ENCODE results near the gene KRTAP10-12.

Gene KRTAP10-12

GRCh38 chr21:44723177-44724131 lies 26.5 kb downstream of the KRTAP10-12 start:
- no peak overlapping the region for H3K4me3 ChIP-seq (ENCODE audit: low read length)
- TF ChIP-seq ZNF274 (IDR thresholded peaks at IDR 0.05; ENCODE audit: low read depth, low read length) = no peak

- TF ChIP-seq ZNF274 (IDR thresholded peaks at IDR 0.05; ENCODE audit: low read depth, low read length) = no peak
Measured at GRCh38 chr21:44724196-44724595, 27.2 kb downstream of the KRTAP10-12 start.

GRCh38 chr21:44724926-44725325 lies 28.0 kb downstream of the KRTAP10-12 start:
- no peak overlapping the region for H3K4me3 ChIP-seq (ENCODE audit: low read length)
- no peak for TF ChIP-seq ZNF274 (IDR thresholded peaks at IDR 0.05; ENCODE audit: low read depth, low read length)

More at GRCh38 chr21:44724196-44724595, 27.2 kb downstream of the KRTAP10-12 start:
- H3K4me3 ChIP-seq (ENCODE audit: low read length) = no peak overlapping the region

DNA sequence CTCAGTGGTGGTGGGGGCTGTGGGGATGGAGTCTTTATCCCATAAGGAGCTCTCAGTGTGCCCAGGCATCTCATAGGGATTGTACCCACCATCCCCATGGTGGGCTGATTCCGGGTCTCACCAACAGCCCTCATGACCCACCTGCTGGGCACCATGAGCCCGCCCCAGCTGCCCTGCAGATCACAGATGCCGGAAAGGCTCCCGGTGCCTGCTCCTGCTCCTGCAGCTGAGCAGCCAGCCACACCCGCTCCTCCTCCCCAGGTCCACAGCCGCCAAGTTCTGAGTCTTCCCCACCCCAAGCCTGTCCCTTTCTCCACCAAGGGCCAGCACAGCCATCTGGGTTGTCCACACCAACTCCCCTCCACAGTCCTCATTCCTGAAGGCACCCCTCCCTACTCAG lies 29.9 kb downstream of the KRTAP10-12 start:
- H3K4me3 ChIP-seq (ENCODE audit: low read length) = no peak overlapping the region
- TF ChIP-seq ZNF274 (IDR thresholded peaks at IDR 0.05; ENCODE audit: low read depth, low read length) = no peak

DNA sequence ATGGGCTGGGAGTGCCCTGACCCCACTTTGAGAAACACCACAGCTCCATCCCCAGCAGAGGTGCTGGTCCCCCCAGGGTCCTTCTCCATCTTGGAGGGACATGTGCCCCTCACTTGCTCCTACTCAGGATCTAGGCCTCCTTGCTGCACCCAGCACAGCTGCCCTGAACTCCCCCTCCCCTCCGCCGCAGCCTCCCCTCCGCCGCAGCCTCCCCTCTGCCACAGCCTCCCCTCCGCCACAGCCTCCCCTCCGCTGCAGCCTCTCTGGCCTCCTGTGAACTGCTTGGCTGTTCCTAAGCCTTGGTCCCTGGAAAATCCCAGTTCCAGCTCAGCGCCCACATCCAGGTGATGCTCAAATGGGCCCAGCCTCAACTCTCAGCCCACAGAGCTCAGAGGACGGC lies 30.3 kb downstream of the KRTAP10-12 start:
- H3K4me3 ChIP-seq (ENCODE audit: low read length) = no peak overlapping the region
- TF ChIP-seq ZNF274 (IDR thresholded peaks at IDR 0.05; ENCODE audit: low read depth, low read length) = no peak

- TF ChIP-seq ZNF274 (IDR thresholded peaks at IDR 0.05; ENCODE audit: low read depth, low read length) = no peak
- H3K4me3 ChIP-seq (ENCODE audit: low read length) = no peak overlapping the region
Measured at GRCh38 chr21:44727757-44728156, 30.8 kb downstream of the KRTAP10-12 start.

DNA sequence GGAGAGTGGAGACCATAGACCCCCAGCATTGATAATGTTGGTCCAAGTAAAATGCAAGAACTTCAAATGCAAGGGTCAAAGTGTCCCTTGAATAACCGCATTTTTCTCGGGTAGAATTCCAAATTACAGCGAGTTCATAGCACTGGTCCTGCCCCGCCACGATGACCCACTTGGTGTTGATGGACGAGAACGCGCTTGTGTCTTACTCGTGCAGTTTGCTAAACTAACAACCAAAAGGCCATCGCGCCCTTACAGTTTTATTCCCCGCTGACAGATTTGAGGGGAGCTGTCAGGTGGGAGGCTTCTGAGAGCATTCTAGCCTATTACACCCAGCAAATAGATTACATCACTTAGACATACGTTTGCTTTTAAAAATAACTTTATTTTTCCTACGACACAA lies 31.7 kb downstream of the KRTAP10-12 start:
- TF ChIP-seq ZNF274 (IDR thresholded peaks at IDR 0.05; ENCODE audit: low read depth, low read length) = no peak
- no peak overlapping the region for H3K4me3 ChIP-seq (ENCODE audit: low read length)

DNA sequence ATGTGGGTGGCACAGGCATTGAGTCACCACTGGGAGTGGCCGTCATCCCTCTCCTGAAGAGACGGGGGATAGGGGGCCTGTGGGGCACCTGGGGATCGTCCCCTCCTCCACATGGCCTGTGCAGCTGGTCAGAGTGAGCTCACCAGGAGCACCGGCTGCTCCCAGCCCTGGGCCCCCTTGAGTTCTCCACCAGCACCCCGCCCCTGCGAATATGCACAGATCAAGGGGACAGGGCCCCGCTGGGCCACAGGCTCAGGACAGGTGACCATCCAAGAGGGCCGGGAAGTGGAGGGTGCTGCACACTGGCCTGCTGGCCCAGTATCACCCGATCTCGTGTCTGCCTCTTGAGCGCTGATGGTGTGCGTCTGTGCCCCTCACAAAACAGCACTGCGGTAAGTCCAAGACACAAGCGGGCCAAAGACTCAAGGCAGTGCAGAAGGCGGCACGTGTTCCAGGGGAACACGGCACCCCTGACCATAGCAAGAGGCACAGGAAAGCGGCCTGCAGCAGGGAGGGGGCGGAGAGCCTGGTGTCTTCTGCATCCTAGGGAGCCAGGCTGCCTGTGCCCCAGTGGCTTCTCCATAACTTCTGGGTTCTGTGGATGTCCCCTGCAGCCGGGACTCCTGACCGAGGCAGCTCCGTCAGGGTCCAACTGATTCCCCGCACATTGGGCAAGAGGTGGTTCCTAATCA lies 32.5 kb downstream of the KRTAP10-12 start:
- no peak for TF ChIP-seq ZNF274 (IDR thresholded peaks at IDR 0.05; ENCODE audit: low read depth, low read length)
- no peak overlapping the region for H3K4me3 ChIP-seq (ENCODE audit: low read length)

DNA sequence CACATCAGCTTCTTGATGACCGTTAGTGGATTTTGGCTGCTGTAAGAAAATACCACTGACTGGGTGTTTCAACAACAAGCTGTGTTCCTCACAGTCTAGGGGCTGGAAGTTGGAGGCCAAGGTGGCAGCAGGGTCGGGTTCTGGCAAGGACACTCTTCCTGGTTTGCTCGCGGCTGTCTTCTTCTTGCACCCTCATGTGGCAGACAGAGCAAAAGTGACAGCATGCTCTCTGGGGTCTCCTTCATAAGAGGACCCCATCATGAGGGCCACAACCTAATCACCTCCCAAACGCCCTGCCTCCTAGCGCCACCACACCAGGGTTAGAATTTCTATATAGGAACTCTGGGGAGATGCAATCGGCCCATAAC lies 33.0 kb downstream of the KRTAP10-12 start:
- no peak for TF ChIP-seq ZNF274 (IDR thresholded peaks at IDR 0.05; ENCODE audit: low read depth, low read length)
- no peak overlapping the region for H3K4me3 ChIP-seq (ENCODE audit: low read length)

DNA sequence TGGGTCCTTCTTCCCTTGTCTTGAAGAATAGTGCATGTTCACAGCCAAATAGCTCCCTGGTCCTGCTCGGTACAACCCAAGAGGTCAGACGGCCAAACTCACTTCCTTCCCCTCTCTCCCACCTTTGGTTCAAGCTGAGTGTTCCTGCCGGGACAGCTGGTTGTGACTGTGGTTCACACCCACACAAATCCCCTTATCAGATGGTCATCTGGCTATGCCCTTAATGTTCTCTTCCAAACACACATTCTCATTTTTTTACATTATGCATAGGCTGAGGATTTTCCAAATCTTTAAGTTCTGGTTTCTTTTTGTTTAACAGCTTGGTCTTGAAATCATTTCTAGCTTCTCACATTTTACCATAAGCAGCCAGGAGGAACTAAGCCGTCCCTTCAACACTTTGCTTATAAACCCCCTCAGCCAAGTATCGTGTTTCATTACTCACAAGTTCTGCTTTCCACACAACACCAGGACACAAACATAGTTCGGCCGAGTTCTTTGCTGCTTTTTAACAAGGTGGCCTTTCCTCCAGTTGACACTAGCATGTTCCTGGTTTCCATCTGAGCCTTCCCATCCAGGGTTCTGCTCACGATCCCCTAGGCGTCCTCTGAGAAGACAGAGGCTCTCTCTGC lies 34.1 kb downstream of the KRTAP10-12 start:
- H3K4me3 ChIP-seq (ENCODE audit: low read length) = no peak overlapping the region
- TF ChIP-seq ZNF274 (IDR thresholded peaks at IDR 0.05; ENCODE audit: low read depth, low read length) = no peak

GRCh38 chr21:44732263-44732662 lies 35.3 kb downstream of the KRTAP10-12 start:
- TF ChIP-seq ZNF274 (IDR thresholded peaks at IDR 0.05; ENCODE audit: low read depth, low read length) = no peak
- H3K4me3 ChIP-seq (ENCODE audit: low read length) = no peak overlapping the region

DNA sequence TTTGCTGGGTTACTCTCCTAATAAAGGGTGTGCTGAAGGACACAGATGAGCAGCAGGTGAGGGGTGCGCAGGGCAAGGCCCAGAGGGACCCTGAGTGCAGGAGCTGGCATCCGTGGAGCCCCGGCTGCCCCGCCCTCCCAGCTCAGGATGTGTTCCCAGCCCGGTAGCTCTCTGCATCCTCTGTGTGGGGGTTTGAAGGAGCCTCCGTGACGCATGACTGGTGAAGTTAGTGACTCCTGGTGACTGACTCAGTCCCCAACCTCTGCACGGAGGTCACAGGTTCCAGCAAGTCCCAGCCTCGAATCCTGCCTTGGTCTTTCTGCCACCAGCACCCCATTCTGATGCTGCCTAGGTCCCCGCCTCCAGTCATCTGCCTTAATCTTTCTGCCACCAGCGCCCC lies 36.0 kb downstream of the KRTAP10-12 start:
- no peak for TF ChIP-seq ZNF274 (IDR thresholded peaks at IDR 0.05; ENCODE audit: low read depth, low read length)
- H3K4me3 ChIP-seq (ENCODE audit: low read length) = no peak overlapping the region

DNA sequence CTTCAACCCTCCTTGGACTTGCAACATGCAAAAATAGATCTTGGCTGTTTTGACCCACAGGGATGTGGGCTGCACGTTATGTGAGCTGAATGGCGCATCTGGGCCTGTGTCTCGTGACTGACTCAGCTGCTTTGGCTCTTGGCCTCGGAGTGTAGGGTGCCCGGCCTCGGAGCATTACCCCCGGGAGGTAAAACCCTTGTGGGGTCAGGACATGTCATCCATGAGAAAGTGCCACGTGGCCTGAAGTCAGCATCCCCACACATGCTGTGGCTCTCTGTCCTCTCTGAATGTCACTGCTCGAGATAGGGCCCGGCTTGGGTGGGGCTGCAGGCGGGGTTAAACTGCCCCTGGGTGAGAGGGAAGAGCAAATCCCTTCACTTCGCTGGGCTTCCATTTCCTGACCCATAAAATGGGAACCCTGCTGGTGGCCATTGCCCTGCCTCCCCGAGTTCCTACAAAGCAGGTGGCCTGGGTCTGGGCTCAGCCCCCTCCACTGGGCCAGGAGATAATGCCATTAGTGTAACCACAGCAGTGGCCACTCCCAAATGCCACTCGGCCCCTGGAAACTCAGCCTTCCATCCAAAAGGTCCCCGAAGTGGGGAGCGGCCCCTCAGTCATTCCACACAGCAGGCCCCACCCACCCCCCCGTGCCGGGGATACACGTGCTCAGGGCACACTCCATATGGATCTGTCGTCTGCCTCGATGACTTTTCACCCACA lies 37.2 kb downstream of the KRTAP10-12 start:
- H3K4me3 ChIP-seq (ENCODE audit: low read length) = no peak overlapping the region
- no peak for TF ChIP-seq ZNF274 (IDR thresholded peaks at IDR 0.05; ENCODE audit: low read depth, low read length)

DNA sequence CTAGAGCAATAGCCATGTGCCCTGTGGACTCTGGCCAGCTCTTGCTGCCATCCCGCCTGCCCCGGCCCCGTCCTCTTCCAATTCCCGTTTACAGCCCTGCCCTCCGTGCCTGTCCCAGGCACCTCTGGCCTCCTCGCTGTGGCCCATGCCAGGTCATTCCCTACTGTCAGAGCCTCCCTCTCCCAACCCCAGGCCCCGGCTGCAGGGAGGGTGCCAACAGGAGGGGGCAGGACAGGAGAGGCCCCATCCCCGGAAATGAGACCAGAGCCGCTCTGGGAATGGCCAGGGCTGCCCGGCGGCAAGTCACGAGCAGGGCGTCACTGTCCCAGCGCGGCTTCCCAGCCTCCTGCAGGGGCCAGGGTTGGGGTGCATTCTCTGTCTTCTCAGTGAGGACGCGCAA lies 37.9 kb downstream of the KRTAP10-12 start:
- H3K4me3 ChIP-seq (ENCODE audit: low read length) = no peak overlapping the region
- no peak for TF ChIP-seq ZNF274 (IDR thresholded peaks at IDR 0.05; ENCODE audit: low read depth, low read length)

Measured in GM08714 (cell line).